Endothelial cell of umbilical vein (primary cell): ENCODE data around the gene WNT7B.

Source experiments
- EZH2 ChIP-seq: IDR thresholded peaks from 2 replicates; pipeline ENCODE4 v1.6.1; 2012; ENCODE audit warnings: borderline replicate concordance, low read depth, mild to moderate bottlenecking, moderate library complexity, low read length, inconsistent platforms; ENCODE audit not compliant: severe bottlenecking
- GATA2 ChIP-seq: IDR thresholded peaks from 2 replicates; pipeline ENCODE4 v1.7.0; 2011; ENCODE audit warnings: low read depth, mild to moderate bottlenecking, moderate library complexity, mixed read lengths, low read length; ENCODE audit not compliant: insufficient read length, insufficient read depth
- MYC ChIP-seq: IDR thresholded peaks from one replicate; pipeline ENCODE4 v1.6.1; 2011; ENCODE audit warnings: mild to moderate bottlenecking, low read depth, low read length
- POLR2A ChIP-seq: IDR thresholded peaks from 2 replicates; pipeline ENCODE4 v1.6.1; 2012; ENCODE audit warnings: low read depth, mild to moderate bottlenecking, control low read depth, low read length
- POLR2AphosphoS5 ChIP-seq: IDR thresholded peaks from 2 replicates; pipeline ENCODE4 v1.6.1; 2012; ENCODE audit warnings: low read depth, mild to moderate bottlenecking, control low read depth, low read length, moderate library complexity; ENCODE audit not compliant: insufficient read depth
- TF ChIP-seq, protein P1 (sequence below), 2 donors: IDR thresholded peaks; 1 replicate in 1 of 2; 2 replicates in 1 of 2; pipeline ENCODE4 v1.5.1; 2011; ENCODE audit warnings: low read length in 2 of 2, mild to moderate bottlenecking in 2 of 2, moderate library complexity in 2 of 2, control low read depth in 1 of 2, inconsistent platforms in 1 of 2, low read depth in 1 of 2; ENCODE audit not compliant: insufficient read depth in 1 of 2; ENCODE audit errors: extremely low read depth in 1 of 2
- TF ChIP-seq, protein P2 (sequence below): IDR thresholded peaks from 2 replicates; pipeline ENCODE4 v1.6.1; 2011; ENCODE audit not compliant: insufficient read depth, insufficient read length

DNA sequence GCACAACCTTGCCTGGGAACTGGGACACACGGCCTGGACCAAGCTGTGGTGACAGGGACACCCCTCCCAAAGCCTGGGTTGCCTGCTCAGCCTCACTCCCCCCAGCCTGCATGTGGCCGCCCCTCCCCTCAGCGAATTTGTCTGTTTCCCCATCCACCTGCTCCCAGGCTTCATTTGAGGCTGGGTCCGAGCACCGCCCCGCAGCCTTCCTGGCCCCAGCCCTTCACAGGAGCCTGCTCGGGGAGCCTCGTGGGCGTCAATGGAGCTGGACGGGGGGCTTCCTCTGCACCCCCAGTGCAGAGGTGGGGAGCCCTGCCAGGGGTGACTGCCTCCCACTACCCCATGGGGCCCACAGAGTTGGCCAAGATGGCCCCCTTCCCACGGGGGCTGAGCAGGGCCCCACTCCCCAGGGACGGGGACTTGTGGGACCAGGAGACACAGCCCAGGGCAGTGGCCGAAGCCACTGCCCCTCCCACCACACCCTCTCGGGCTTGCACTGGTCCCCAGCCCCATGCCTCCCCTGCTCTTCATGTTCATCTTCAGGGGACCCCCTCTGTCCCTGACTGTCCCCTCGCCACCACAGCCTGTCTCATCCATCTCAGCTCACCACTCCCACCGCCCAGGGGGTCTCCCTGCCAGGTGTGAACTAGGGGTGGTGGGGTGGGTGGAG, 91.7 kb downstream of the WNT7B start:
- TF ChIP-seq, protein P1, sequence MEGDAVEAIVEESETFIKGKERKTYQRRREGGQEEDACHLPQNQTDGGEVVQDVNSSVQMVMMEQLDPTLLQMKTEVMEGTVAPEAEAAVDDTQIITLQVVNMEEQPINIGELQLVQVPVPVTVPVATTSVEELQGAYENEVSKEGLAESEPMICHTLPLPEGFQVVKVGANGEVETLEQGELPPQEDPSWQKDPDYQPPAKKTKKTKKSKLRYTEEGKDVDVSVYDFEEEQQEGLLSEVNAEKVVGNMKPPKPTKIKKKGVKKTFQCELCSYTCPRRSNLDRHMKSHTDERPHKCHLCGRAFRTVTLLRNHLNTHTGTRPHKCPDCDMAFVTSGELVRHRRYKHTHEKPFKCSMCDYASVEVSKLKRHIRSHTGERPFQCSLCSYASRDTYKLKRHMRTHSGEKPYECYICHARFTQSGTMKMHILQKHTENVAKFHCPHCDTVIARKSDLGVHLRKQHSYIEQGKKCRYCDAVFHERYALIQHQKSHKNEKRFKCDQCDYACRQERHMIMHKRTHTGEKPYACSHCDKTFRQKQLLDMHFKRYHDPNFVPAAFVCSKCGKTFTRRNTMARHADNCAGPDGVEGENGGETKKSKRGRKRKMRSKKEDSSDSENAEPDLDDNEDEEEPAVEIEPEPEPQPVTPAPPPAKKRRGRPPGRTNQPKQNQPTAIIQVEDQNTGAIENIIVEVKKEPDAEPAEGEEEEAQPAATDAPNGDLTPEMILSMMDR (IDR thresholded peaks at IDR 0.05; ENCODE audit: extremely low read depth in 1 of 2, insufficient read depth in 1 of 2, low read depth in 1 of 2, low read length in 2 of 2) = no peak
- TF ChIP-seq EZH2 (no peak), POLR2AphosphoS5 (no peak), MYC (no peak), GATA2 (no peak), POLR2A (no peak)
- TF ChIP-seq, protein P2, sequence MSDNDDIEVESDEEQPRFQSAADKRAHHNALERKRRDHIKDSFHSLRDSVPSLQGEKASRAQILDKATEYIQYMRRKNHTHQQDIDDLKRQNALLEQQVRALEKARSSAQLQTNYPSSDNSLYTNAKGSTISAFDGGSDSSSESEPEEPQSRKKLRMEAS = no peak
